Fibroblast of gingiva (primary cell): ENCODE results near the gene USP2.
A peak's percentile ranks its signal among the peaks of the same experiment; 100 is the strongest.

Experiments
- DNase-seq: peaks from one replicate; pipeline ENCODE4 v3.0.0-alpha.2; 2011; ENCODE audit warnings: low read depth

The USP2 gene

DNA sequence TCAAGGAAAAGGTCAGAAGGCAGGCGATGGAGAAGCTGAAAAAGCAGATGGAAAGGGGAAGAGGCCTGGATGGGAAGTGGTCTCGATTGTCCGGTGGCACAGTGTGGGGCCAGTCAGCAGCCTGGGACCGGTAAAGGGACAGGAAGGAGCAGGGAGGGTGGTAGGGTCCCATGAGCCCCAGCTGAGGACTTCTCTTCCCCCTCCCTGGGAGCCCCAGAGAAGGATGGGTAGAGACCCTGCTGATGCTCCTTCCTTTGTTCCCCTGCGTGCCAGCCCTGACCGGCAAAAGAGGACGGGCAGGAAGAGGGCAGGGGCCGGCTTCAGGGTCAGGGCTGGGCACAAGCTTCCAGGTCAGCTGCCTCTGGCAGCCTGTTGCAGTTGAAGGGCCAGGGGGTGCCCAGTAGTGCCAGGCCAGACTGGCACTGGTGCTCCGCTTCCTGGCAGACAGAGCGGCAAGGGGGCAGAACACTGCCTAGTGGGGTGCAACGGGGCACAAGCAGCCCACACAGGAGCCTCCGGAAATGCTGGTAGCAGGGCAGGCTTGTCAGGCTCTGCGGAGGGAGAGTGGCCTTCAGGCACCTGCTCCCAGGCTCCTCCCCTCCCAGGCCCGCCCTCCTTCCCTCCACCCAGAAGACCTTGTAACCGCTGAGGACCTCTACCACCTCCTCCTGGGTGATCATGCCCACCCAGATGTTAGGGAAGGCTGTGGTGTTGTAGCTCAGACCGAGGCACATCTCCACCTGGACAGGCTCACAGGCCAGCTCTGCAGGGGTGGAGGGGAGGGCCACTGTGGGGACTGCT lies 40.1 kb downstream of the USP2 start:
- DNase-seq = no peak

DNA sequence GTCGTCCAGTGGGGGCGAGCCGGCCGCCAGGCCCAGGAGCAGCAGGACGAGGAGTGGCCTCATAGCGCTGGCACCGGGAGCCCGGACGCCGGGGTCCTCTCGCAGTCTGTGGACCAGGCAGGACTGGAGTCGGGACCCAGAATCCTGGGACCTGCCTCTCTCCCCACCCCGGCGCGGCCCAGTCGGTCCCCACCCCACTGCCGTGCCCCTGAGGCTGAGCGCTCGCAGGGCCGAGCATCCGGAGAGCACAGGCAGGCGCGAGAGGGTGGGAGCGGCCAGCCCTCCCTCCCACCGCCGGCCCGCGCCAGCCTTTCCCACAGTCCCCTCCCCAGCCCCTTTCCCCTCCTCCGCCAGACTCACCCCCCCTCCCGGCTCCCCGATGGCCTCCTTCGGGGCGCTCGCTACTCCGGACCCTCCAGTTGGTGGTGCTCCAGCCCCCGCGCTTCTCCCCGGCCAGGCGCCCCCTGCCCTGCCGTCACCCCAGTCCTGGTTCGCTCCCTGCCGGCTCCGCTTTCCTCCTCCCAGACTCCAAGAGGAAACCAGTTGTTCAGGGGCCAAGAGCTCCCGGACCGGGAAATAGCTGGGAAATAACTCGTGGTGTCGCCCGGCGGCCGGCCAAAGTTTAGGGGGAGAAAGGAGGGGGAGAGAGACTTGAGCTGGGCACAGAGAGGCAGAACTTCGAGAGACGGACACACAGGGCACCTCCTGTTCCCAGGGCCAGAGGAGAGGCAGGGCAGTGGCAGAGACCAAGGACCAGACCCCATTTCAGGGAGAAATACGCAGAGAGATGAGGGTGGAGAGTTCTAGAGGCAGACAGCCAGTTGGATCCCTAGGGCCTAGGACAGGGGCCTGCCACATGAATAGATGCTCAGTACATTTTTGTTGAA lies 40.9 kb downstream of the USP2 start, which contains the start of gene C1QTNF5:
Gene C1QTNF5 (minus strand): TSS at position 549 of the 887 bp plus-strand sequence. CDS start 486 bp downstream, at position 63.
- peak; percentile 69 for DNase-seq

DNA sequence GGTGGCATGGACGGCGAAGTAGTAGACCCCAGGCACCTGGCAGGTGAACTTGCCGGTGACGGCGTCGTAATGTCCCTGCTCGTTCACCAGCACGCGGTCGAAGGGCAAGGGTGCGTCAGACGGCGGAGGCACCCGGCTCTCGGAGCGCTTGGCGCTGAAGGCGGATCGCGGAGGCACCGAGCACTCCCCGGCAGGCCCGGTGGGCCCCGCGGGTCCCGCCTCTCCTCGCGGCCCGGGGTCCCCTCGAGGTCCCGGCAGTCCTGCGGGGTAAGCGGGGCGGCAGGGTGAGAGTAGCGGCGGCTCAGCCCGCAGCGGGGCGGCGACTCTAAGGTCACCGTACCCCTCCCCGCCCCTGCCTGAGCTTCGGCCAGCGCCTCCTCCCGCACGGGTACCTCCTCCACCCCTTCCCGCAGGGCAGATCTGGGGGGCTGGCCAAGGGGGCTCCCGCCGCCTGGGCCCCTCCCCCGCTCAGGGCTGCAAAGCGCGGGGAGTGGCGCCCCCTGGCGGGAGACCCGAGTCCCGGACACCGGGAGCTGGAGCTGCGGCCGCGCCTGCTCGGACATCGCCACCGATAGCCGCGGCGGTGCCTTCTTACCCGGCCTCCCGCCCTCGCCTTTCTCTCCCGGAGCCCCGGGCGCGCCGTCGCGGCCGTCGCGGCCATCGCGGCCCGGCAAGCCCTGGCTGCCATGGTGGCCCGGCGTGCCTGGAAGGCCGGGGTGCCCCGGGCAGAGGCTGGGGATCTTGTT lies 41.7 kb downstream of the USP2 start:
- peak; percentile 47 for DNase-seq

DNA sequence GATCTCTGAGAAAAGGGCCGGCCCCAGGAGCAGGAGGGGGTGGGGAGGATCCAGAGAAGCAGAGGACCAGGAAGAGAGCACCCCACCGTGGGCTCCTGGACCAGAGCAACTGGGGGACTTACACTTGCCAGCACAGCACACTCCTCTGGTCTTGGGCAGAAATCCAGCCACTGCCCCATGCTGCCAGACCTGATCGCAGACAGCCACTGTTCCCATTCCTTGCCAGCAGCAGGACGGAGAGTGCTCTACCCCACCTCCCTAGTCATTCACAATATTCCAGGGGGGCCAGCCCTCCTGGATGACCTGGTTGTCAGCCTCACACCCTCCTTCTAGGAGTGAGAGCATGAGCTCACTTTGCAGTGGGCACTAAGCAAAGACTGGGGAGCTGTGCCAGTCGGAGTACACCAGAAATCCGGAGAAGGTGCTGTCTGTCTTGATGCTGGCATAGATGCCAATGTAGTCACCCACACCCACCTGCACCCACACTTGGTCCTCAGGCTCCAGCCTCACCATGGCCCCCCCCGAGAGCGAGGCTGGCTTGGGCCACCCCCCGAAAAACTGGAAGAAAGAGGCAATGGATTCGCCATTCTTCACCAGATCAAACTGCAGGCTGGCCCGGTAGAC lies 42.4 kb downstream of the USP2 start:
- DNase-seq = no peak

DNA sequence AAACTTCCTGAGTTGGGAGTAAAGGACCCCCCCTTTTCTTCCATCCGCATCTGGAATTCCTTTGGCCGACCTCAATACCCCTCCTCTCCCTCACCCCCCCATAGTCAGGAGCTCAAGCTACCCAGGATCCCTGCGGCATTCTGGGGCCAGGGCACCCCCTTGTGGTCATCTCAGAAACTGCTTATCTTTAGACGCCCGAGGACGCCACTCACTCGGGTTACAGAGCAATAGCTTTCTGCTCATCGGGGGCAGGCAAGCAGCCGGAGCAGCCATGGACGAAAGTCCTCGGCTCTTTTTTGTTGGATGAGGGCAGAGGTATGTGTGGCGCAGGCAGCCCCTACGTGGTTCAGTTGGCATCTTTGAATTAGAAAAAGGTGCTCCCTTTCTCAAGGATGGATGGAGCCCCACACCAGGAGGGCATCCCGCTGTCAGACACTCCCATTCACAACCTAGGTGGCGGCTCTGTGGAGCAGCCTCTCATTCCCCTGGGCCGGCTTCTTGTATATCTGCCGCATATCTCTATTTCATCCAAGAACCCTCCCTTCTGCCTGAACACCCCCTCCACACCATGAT lies 43.1 kb downstream of the USP2 start:
- peak; percentile 54 for DNase-seq

DNA sequence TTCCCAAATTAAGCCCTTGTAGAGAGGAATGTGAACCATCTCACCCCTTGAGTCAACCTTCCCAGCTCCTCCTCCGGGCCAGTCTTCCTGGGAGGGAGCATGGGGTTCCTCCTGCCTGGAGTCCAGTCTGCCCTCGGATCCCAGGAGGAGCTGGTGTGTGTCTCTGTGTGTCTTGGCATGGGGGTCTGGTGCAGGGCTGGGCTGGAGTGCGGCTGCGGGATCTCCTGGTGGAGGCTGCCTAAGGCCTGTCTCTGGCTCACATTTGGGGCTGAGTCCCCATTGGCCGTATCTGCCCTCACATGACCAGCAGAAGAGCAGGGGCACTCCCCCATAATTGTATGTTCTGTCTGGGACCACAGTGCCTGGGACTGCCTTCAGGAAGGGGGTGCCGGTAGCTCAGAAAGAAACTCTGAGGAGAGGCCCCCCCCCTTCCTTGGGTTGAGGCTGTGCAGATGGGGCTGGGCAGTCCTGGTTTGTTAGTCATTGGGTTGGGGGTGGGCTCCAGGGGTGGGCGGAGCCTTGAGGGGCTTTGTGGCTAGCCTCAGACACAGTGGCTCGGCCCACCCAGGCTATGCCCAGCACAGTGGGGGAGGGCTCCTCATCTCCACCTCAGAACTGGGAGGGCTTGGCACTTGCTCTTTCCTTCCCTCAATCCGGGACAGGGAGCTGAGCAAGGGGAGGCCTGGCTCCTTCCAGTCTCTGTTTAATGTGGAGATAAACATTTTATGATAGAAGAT lies 43.7 kb downstream of the USP2 start:
- DNase-seq = no peak

DNA sequence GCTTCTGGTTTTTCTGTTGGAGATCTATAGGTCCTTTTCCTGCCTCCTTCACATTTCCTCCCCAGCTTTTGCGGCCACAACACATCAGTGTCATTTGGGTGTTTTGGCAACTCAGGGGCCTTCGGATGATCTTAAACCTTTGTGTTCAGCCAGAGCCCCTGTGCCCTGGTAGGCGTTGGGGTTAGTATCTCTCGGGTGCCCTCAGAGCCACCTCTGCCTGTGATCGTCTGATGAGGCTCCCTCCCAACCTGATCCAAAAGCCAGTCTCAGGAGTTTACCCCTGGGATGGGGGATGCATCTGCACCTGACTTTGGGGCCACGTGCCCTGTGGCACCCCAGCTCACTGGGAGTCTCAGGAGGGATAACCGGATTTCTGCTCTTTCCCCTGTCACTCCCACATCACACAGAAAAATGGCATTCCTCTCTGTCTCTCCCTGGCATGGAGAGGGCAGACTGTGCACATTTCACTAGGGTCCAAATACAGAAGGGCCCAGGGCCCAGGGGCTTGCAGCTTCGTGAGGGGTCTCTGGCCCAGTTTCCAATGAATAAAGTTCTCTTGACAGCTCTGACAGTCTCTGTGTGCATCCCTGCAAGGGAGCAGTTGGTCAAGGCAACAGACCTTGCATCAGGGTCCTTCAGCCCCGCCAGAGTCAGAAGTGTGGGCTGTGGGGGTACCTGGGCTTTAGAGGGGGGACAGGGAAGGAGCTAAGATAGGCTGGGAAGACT lies 44.6 kb downstream of the USP2 start:
- no peak for DNase-seq

DNA sequence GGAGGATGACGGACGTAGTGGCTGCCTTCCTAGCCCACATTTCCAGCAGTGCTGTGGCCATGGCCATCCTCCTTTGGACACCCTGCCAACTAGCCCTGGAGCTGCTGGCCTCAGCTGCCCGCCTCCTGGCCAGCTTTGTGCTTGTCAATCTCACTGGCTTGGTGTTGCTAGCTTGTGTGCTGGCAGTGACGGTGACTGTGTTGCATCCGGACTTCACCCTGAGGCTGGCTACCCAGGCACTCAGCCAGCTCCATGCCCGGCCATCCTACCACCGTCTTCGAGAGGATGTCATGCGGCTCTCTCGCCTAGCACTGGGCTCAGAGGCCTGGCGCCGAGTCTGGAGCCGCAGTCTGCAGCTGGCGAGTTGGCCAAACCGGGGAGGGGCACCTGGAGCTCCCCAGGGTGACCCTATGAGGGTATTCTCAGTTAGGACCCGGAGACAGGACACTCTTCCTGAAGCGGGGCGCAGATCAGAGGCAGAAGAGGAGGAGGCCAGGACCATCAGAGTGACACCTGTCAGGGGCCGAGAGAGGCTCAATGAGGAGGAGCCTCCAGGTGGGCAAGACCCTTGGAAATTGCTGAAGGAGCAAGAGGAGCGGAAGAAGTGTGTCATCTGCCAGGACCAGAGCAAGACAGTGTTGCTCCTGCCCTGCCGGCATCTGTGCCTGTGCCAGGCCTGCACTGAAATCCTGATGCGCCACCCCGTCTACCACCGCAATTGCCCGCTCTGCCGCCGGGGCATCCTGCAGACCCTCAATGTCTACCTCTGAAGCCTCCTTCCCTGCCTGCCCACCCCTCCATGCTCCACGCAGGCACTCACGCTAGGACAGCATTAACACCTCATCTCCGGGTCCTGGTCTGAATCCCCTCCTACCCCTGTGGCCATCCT lies 45.6 kb downstream of the USP2 start:
- DNase-seq = no peak

DNA sequence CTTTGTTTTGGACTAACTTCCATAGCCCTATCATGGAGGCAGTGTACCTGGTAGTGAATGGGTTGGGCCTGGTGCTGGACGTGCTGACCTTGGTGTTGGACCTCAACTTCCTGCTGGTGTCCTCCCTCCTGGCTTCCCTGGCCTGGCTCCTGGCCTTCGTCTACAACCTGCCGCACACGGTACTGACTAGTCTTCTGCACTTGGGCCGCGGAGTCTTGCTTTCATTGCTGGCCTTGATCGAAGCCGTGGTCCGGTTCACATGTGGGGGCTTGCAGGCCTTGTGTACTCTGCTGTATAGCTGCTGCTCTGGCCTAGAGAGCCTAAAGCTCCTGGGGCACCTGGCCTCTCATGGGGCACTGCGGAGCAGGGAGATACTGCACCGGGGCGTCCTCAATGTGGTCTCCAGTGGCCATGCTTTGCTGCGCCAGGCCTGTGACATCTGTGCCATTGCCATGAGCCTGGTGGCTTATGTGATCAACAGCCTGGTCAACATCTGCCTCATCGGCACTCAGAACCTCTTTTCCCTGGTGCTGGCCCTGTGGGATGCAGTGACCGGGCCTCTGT lies 46.3 kb downstream of the USP2 start:
- DNase-seq = no peak

DNA sequence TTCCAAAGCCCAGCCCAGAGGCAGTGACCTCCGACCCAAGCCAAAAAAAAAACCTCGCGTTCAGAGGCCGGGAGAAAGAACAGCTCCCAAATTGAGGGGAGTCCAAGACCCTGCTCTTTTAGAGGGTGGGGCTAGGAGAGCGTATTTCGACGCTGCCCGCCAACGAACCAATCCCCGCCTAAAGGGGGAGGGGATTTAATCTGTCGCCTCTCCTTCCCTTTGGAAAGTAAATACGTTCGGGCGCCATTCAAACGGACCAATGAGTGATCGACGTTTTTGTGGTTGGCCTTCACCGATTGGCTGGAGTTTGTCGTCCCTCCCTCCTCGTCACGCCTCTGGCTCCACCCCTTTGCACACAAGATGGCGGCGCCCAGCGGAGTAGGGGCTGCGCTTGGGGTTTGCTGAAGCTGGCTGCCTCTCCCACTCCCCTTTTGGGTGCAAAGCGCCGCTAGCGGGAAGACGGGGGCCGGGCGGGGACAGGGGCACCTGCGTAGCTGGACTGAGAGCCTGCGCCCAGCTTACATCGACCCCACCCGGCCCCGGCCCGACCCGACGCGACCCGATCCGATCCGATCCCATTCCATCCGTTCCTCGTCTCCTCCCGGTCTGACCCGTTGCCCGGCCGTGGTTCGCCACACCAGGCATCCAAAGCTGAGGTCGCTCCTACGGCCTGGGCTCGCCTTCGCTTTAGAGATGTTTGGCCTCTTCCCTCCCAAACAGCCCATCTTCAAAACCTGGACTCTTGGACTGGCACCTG lies 47.1 kb downstream of the USP2 start, which contains the start of gene RNF26:
Gene RNF26 (plus strand): TSS at position 354 of the 757 bp plus-strand sequence. CDS start 596 bp downstream, outside the sequence.
- peak; percentile 96 for DNase-seq

DNA sequence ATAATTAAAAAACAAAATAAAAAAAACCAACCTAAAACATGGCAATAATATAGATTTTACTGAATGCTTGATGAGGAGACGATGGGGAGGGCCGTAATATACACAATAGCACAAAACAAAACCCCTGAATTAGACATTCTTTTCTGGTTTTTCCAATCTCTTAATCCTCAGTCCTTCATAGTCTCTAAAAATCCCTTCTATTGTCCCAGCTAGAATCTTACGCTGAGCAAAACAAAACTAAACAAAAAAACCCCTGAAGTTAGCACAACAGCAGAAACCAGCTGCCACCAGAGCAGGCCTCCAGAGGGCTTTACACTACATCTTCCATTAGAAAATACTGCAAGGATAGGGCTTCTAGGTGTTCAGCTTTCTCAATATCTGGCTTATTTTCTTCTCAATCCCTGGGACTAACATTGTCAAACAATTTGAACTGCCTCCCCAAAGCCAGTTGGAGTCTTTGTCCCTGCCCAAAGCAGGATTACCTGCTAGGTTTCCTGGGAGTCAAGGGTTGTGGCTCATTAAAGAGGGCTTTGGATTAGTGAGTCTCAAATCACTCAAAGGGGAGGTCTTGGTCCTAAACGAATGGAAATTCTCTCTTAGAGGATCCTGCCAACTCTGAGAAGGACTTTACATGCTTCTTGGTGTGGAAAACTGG lies 49.3 kb downstream of the USP2 start:
- no peak for DNase-seq

DNA sequence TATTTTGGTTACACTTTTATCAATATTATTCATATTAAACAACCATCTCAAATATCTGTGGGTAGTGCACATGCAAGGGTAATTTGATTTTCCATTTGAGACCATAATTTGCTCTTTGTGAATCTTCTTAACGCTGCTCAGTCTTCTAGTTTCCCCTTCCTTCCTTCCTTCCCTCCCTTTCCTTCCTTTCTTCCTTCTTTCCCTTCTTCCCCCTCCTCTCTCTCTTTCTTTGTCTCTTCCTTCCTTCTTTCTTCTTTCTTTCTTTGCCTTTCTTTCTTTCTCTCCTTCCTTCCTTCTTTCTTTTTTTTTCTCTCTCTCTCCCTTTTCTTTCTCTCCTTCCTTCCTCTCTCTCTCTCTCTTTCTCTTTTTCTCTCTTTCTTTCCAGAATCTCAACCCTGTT lies 51.3 kb downstream of the USP2 start:
- no peak for DNase-seq

DNA sequence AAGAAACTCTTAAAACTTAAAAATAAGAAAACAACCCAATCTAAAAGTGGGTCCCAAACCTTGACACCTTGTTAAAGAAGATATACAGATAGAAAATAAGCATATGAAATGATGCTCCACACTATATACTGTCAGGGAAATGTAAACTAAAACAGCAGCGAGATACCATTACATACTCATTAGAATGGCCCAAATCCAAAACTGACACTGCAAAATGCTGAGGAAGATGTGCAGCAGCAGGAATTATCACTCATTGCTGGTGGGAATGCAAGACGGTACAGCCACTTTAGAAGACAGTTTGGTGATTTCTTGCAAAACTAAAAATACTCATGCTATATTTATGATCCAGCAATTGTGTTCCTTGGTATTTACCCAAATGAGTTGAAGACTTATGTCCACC lies 52.2 kb downstream of the USP2 start:
- DNase-seq = no peak

DNA sequence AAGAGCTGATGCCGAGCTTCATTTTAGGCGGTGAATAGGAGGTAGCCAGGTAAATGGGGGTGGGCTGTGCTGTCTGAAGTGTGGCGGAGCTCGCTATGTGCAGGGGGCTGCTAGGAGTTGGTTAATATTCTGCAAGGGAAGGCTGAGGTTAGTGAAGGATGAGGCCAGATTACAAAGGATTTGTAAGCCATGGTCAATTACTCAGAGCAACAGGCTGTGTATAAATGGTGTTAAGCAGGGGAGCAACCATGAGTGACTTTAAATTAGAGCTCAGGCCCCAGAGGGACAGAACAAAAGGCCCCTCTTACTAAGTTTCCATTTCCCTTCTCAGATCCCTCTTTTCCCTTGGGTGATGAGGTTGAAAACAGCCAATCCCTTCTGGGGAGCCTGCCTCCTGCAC lies 57.3 kb downstream of the USP2 start:
- DNase-seq = no peak

DNA sequence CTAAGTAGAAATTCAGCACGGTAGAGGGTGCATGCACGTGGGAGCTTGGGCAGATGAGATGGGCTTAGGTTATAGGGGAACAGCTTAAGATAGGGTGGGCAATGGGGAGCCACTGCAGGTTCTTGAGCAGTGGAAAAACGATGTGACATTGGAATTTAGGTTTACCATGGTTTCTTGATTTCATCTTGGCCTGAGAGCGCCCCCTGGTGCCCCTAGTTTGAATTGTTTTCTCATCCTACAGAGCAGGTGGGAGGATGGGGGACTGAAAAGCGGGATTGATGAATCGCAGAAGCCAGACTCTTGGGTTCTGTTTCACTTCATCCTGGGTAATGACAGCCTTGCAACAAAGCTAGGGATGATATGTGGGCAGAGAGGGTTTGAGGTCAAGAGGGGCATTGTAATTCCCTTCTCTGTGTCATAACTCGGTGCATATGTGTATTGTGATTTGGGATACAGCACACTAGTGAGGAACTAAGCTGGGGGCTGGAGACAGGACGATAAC lies 57.9 kb downstream of the USP2 start:
- DNase-seq = peak; percentile 35

DNA sequence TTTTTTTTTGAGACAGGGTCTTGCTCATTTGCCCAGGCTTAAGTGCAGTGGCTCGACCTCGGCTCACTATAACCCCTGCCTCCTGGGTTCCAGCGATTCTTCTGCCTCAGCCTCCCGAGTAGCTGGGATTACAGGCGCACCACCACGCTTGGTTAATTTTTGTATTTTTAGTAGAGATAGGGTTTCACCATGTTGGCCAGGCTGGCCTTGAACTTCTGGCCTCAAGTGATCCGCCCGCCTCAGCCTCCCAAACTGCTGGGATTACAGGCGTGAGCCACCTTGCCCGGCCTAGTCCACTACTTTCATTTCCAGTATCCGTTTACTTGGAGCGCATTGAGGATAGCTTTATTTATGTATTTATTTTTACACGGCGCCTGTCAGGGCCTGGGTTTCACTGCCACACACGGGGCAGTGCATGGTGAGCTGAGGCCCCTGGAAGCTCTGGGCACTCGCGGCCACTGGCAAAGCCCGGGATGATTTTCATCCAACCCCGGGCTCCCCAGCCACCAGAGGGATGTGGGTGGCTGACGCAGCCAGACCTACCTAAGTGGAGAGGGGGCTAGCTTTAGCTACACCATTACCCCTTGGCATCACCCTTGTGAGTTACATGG lies 58.5 kb downstream of the USP2 start:
- DNase-seq = no peak

DNA sequence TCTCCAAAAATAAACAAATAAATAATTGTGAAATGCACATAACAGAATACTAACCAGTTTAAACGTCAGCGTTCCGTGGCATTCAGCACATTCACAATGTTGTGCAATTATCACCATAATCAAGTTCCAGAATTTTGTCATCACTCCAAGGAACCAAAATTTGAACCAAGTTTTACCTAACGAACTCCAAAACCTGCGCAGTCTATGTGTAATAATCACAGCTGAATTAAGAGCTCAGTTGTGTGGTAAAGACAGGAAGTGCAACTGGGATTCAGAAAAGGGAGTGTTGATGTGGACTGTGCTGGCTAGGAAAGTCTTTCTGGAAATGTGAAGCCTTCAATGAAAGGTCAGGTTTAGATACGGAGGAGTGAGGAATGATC lies 59.1 kb downstream of the USP2 start:
- DNase-seq = peak; percentile 42
